ENCODE results near the gene ELOA. TPM values are rescaled to one million over a fixed set of nuclear protein-coding genes. Genes with fewer than 3 reads are reported as not detected.

The ELOA gene
- total RNA-seq = 10 to 100 TPM; 30.9 to 33.4 TPM

- DNase-seq (ENCODE audit: low spot score in 2 of 2) = peak; percentile 74 to 78
- H3K27ac Mint-ChIP-seq = peak within 1 kb of the TSS; percentile 82 to 90
- peaks cover 15 to 17% of the 10 kb centered on the region in 2 donors for H3K36me3 Mint-ChIP-seq
- no peaks in the 10 kb centered on the region for H3K9me3 Mint-ChIP-seq
- ATAC-seq = peak; percentile 94 to 96
Observed at GRCh38 chr1:23743287-23744152, at the start of gene ELOA. Gene ELOA, plus strand, starts transcription at chr1:23743471. Its CDS starts 33 bp downstream, at chr1:23743504.

- no peaks in the 10 kb centered on the region for H3K9me3 Mint-ChIP-seq
- ATAC-seq (no peak), DNase-seq (ENCODE audit: low spot score in 2 of 2) (no peak)
- peak overlapping the region; percentile 92 to 97 for H3K27ac Mint-ChIP-seq
- peaks cover 50 to 70% of the 10 kb centered on the region in 2 donors for H3K36me3 Mint-ChIP-seq
Observed at GRCh38 chr1:23693599-23693998, 49.7 kb upstream of the ELOA start.

GRCh38 chr1:23694371-23694770 lies 48.9 kb upstream of the ELOA start:
- H3K36me3 Mint-ChIP-seq = peaks cover 50 to 74% of the 10 kb centered on the region in 2 donors
- DNase-seq (ENCODE audit: low spot score in 2 of 2) (no peak), ATAC-seq (no peak)
- peak overlapping the region; percentile 57 to 92 for H3K27ac Mint-ChIP-seq
- no peaks in the 10 kb centered on the region for H3K9me3 Mint-ChIP-seq

GRCh38 chr1:23695667-23696066 lies 47.6 kb upstream of the ELOA start:
- Mint-ChIP-seq H3K9me3 (no peaks in the 10 kb centered on the region), H3K27ac (peak overlapping the region; percentile 65 to 92), H3K36me3 (peaks cover 54 to 86% of the 10 kb centered on the region in 2 donors)
- ATAC-seq (no peak), DNase-seq (ENCODE audit: low spot score in 2 of 2) (no peak)

- H3K36me3 Mint-ChIP-seq = peaks cover 54 to 87% of the 10 kb centered on the region in 2 donors
- DNase-seq (ENCODE audit: low spot score in 2 of 2) (no peak), ATAC-seq (no peak)
- peak overlapping the region; percentile 65 to 82 for H3K27ac Mint-ChIP-seq
- no peaks in the 10 kb centered on the region for H3K9me3 Mint-ChIP-seq
Observed at GRCh38 chr1:23696335-23696989, 46.8 kb upstream of the ELOA start.

- DNase-seq (ENCODE audit: low spot score in 2 of 2) (no peak), ATAC-seq (no peak)
- peaks cover 35 to 68% of the 10 kb centered on the region in 2 donors for H3K36me3 Mint-ChIP-seq
- H3K27ac Mint-ChIP-seq = peak overlapping the region in 1 of 2 donors; percentile 86
- no peaks in the 10 kb centered on the region for H3K9me3 Mint-ChIP-seq
Observed at GRCh38 chr1:23698466-23698865, 44.8 kb upstream of the ELOA start.

- peak; percentile 59 to 81 for ATAC-seq
- no peak for DNase-seq (ENCODE audit: low spot score in 2 of 2)
- Mint-ChIP-seq H3K9me3 (no peaks in the 10 kb centered on the region), H3K36me3 (peaks cover 24 to 57% of the 10 kb centered on the region in 2 donors), H3K27ac (peak overlapping the region in 1 of 2 donors; percentile 85)
Observed at GRCh38 chr1:23699280-23700179, 43.7 kb upstream of the ELOA start.

- Mint-ChIP-seq H3K9me3 (no peaks in the 10 kb centered on the region), H3K27ac (peak overlapping the region in 1 of 2 donors; percentile 81), H3K36me3 (peaks cover 6 to 41% of the 10 kb centered on the region in 2 donors)
- no peak for ATAC-seq
- DNase-seq (ENCODE audit: low spot score in 2 of 2) = no peak
Observed at GRCh38 chr1:23701310-23701709, 42.0 kb upstream of the ELOA start.

GRCh38 chr1:23701996-23702395 lies 41.3 kb upstream of the ELOA start:
- Mint-ChIP-seq H3K36me3 (peaks cover 4 to 34% of the 10 kb centered on the region in 2 donors), H3K27ac (peak overlapping the region in 1 of 2 donors; percentile 79), H3K9me3 (no peaks in the 10 kb centered on the region)
- DNase-seq (ENCODE audit: low spot score in 2 of 2) = no peak
- no peak for ATAC-seq

GRCh38 chr1:23704834-23705495 lies 38.3 kb upstream of the ELOA start:
- no peaks in the 10 kb centered on the region for H3K9me3 Mint-ChIP-seq
- peaks cover 0 to 7% of the 10 kb centered on the region in 2 donors for H3K36me3 Mint-ChIP-seq
- DNase-seq (ENCODE audit: low spot score in 2 of 2) (no peak), ATAC-seq (peak in 1 of 2 donors; percentile 6)
- H3K27ac Mint-ChIP-seq = no peak overlapping the region

GRCh38 chr1:23709229-23709628 lies 34.0 kb upstream of the ELOA start:
- DNase-seq (ENCODE audit: low spot score in 2 of 2) (no peak), ATAC-seq (no peak)
- Mint-ChIP-seq H3K36me3 (no peaks in the 10 kb centered on the region), H3K9me3 (no peaks in the 10 kb centered on the region), H3K27ac (peak overlapping the region in 1 of 2 donors; percentile 80)

- DNase-seq (ENCODE audit: low spot score in 2 of 2) (no peak), ATAC-seq (no peak)
- no peaks in the 10 kb centered on the region for H3K36me3 Mint-ChIP-seq
- no peaks in the 10 kb centered on the region for H3K9me3 Mint-ChIP-seq
- peak overlapping the region in 1 of 2 donors; percentile 10 for H3K27ac Mint-ChIP-seq
Observed at GRCh38 chr1:23718482-23718881, 24.8 kb upstream of the ELOA start.

- H3K9me3 Mint-ChIP-seq = no peaks in the 10 kb centered on the region
- no peak for DNase-seq (ENCODE audit: low spot score in 2 of 2)
- H3K27ac Mint-ChIP-seq = no peak overlapping the region
- H3K36me3 Mint-ChIP-seq = no peaks in the 10 kb centered on the region
- ATAC-seq = peak in 1 of 2 donors; percentile 35
Observed at GRCh38 chr1:23719162-23719820, 24.0 kb upstream of the ELOA start.

- Mint-ChIP-seq H3K36me3 (no peaks in the 10 kb centered on the region), H3K9me3 (no peaks in the 10 kb centered on the region), H3K27ac (peak overlapping the region; percentile 17 to 86)
- ATAC-seq (peak; percentile 82 to 84), DNase-seq (ENCODE audit: low spot score in 2 of 2) (peak in 1 of 2 donors; percentile 18)
Observed at GRCh38 chr1:23720256-23720995, 22.8 kb upstream of the ELOA start.

- Mint-ChIP-seq H3K9me3 (no peaks in the 10 kb centered on the region), H3K36me3 (no peaks in the 10 kb centered on the region), H3K27ac (no peak overlapping the region)
- DNase-seq (ENCODE audit: low spot score in 2 of 2) = no peak
- ATAC-seq = no peak
Observed at GRCh38 chr1:23722652-23723051, 20.6 kb upstream of the ELOA start.

Measured in activated naive CD4-positive, alpha-beta T cell treated with anti-CD3 and anti-CD28 coated beads, Interleukin-2, amount 50 U/mL, for 72 hours (primary cell).